ENCODE results near the gene VCAM1.

- TF ChIP-seq, protein P1, sequence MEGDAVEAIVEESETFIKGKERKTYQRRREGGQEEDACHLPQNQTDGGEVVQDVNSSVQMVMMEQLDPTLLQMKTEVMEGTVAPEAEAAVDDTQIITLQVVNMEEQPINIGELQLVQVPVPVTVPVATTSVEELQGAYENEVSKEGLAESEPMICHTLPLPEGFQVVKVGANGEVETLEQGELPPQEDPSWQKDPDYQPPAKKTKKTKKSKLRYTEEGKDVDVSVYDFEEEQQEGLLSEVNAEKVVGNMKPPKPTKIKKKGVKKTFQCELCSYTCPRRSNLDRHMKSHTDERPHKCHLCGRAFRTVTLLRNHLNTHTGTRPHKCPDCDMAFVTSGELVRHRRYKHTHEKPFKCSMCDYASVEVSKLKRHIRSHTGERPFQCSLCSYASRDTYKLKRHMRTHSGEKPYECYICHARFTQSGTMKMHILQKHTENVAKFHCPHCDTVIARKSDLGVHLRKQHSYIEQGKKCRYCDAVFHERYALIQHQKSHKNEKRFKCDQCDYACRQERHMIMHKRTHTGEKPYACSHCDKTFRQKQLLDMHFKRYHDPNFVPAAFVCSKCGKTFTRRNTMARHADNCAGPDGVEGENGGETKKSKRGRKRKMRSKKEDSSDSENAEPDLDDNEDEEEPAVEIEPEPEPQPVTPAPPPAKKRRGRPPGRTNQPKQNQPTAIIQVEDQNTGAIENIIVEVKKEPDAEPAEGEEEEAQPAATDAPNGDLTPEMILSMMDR (IDR thresholded peaks at IDR 0.05; ENCODE audit: insufficient read depth, low read length, poor library complexity, severe bottlenecking): no peak
- TF ChIP-seq EZH2phosphoT487 (conservative IDR thresholded peaks at IDR 0.05; ENCODE audit: low read length): no peak
Measured at GRCh38 chr1:100720751-100721150, 1.2 kb downstream of the VCAM1 start.

Data from SU-DHL-6 (cell line).